OCI-LY1 (cell line): ENCODE measurements around the gene ALKBH4.
A peak's percentile ranks its signal among the peaks of the same experiment; 100 is the strongest.

ENCODE experiments used
- H2AFZ ChIP-seq: fragments of 200-600 bp; sonication (generic), shearing (Covaris generic); 2 replicates; pipeline ENCODE4 v1.6.0; 2014; ENCODE audit warnings: antibody characterized with exemption, mild to moderate bottlenecking, low read length
- H3F3A ChIP-seq: fragments of 200-600 bp; sonication (generic), shearing (Covaris generic); 2 replicates; pipeline ENCODE4 v1.6.0; 2014; ENCODE audit warnings: mild to moderate bottlenecking, antibody characterized with exemption, low read length, moderate library complexity; ENCODE audit not compliant: insufficient read depth
- H3K27ac ChIP-seq: fragments of 200-600 bp; sonication (generic); 2 replicates; pipeline ENCODE4 v1.5.1; 2014; ENCODE audit warnings: low read length, mixed run types, mild to moderate bottlenecking, low read depth; ENCODE audit not compliant: poor library complexity, severe bottlenecking
- H3K27me3 ChIP-seq: fragments of 200-600 bp; sonication (generic); 2 replicates; pipeline ENCODE4 v1.6.0; 2014; ENCODE audit warnings: antibody characterized with exemption, mild to moderate bottlenecking, low read length, moderate library complexity; ENCODE audit not compliant: insufficient read depth
- H3K36me3 ChIP-seq: fragments of 200-600 bp; sonication (generic); 2 replicates; pipeline ENCODE4 v1.6.1; 2014; ENCODE audit warnings: mild to moderate bottlenecking, antibody characterized with exemption, low read length, moderate library complexity, mixed read lengths; ENCODE audit not compliant: insufficient read depth
- H3K4me1 ChIP-seq: fragments of 200-600 bp; sonication (generic); 2 replicates; pipeline ENCODE4 v1.5.1; 2014; ENCODE audit warnings: mild to moderate bottlenecking, low read length, moderate library complexity; ENCODE audit not compliant: insufficient read depth, severe bottlenecking
- H3K4me2 ChIP-seq: fragments of 200-600 bp; sonication (generic), shearing (Covaris generic); 2 replicates; pipeline ENCODE4 v1.6.1; 2014; ENCODE audit warnings: low read length
- H3K4me3 ChIP-seq: fragments of 200-600 bp; sonication (generic); 2 replicates; pipeline ENCODE4 v1.5.1; 2014; ENCODE audit warnings: low read length, low read depth, mild to moderate bottlenecking, mixed read lengths; ENCODE audit not compliant: poor library complexity, severe bottlenecking
- H3K79me2 ChIP-seq: fragments of 200-600 bp; shearing (Covaris generic); 2 replicates; pipeline ENCODE4 v1.6.1; 2016; ENCODE audit warnings: mixed run types, low read length, mixed read lengths; ENCODE audit not compliant: insufficient read depth
- H3K9ac ChIP-seq: fragments of 200-600 bp; sonication (generic), shearing (Covaris generic); 2 replicates; pipeline ENCODE4 v1.6.1; 2014; ENCODE audit warnings: mild to moderate bottlenecking, low read length, mixed read lengths
- H3K9me2 ChIP-seq: fragments of 200-600 bp; sonication (generic), shearing (Covaris generic); 2 replicates; pipeline ENCODE4 v1.6.1; 2014; ENCODE audit warnings: low read depth, mild to moderate bottlenecking, low read length, mixed read lengths
- H3K9me3 ChIP-seq: fragments of 200-600 bp; shearing (Covaris generic); 2 replicates; pipeline ENCODE4 v1.6.1; 2014; ENCODE audit warnings: low read length, mixed read lengths
- H4K20me1 ChIP-seq: fragments of 200-600 bp; sonication (generic), shearing (Covaris generic); 2 replicates; pipeline ENCODE4 v1.6.0; 2016; ENCODE audit warnings: mild to moderate bottlenecking, low read length; ENCODE audit not compliant: insufficient read depth
- CTCF ChIP-seq: fragments of 200-600 bp; sonication (generic), shearing (Covaris generic); IDR thresholded peaks from 2 replicates; pipeline ENCODE4 v1.5.1; 2017; ENCODE audit warnings: mild to moderate bottlenecking, antibody characterized with exemption, low read length, moderate library complexity, mixed read lengths
- EZH2 ChIP-seq: fragments of 200-600 bp; sonication (generic), shearing (Covaris generic); IDR thresholded peaks from 2 replicates; pipeline ENCODE4 v1.8.0; 2017; ENCODE audit warnings: borderline replicate concordance, mixed run types, mild to moderate bottlenecking, antibody characterized with exemption, low read length, moderate library complexity, mixed read lengths

ALKBH4 gene

GRCh38 chr7:102445674-102446071 is 19.0 kb downstream of the ALKBH4 start:
- peak overlapping the region; percentile 31 for H3K4me3 ChIP-seq
- no peaks in the 10 kb centered on the region for H4K20me1 ChIP-seq
- H3F3A ChIP-seq, result peaks cover 21% of the 10 kb centered on the region
- H3K27me3 ChIP-seq, result no peaks in the 10 kb centered on the region
- H3K9me2 ChIP-seq, result no peaks in the 10 kb centered on the region
- H3K27ac ChIP-seq, result peak overlapping the region; percentile 97
- peak overlapping the region; percentile 49 for H3K4me2 ChIP-seq
- TF ChIP-seq CTCF, result no peak
- TF ChIP-seq EZH2, result no peak
- H3K4me1 ChIP-seq, result peaks cover 71% of the 10 kb centered on the region
- H3K36me3 ChIP-seq, result peaks cover 64% of the 10 kb centered on the region
- no peaks in the 10 kb centered on the region for H3K9me3 ChIP-seq
- no peaks in the 10 kb centered on the region for H3K79me2 ChIP-seq
- no peak overlapping the region for H2AFZ ChIP-seq
- peak overlapping the region; percentile 50 for H3K9ac ChIP-seq

GRCh38 chr7:102444961-102445673 is 19.5 kb downstream of the ALKBH4 start:
- Histone ChIP-seq H3K36me3 (peaks cover 70% of the 10 kb centered on the region), H3K79me2 (no peaks in the 10 kb centered on the region), H3K4me1 (peaks cover 71% of the 10 kb centered on the region), H3K4me3 (peak overlapping the region; percentile 31), H2AFZ (no peak overlapping the region), H3K4me2 (peak overlapping the region; percentile 49), H3K27ac (peak overlapping the region; percentile 97), H3F3A (peaks cover 25% of the 10 kb centered on the region), H3K9ac (peak overlapping the region; percentile 50), H3K9me3 (no peaks in the 10 kb centered on the region), H3K27me3 (no peaks in the 10 kb centered on the region), H4K20me1 (no peaks in the 10 kb centered on the region), H3K9me2 (no peaks in the 10 kb centered on the region)
- TF ChIP-seq EZH2 (no peak), CTCF (no peak)

- Histone ChIP-seq H3K4me1 (peaks cover 66% of the 10 kb centered on the region), H3K4me2 (peak overlapping the region; percentile 7; the same call in 1 of the 2 replicates), H3F3A (peaks cover 25% of the 10 kb centered on the region), H3K9me2 (no peaks in the 10 kb centered on the region), H3K9ac (peak overlapping the region; percentile 33), H4K20me1 (no peaks in the 10 kb centered on the region), H3K36me3 (peaks cover 77% of the 10 kb centered on the region), H3K9me3 (no peaks in the 10 kb centered on the region), H3K27me3 (no peaks in the 10 kb centered on the region), H3K4me3 (no peak overlapping the region), H2AFZ (no peak overlapping the region), H3K27ac (peak overlapping the region; percentile 97), H3K79me2 (peaks cover 15% of the 10 kb centered on the region)
- no peak for TF ChIP-seq CTCF
- TF ChIP-seq EZH2, result no peak
Observed at GRCh38 chr7:102439963-102440795, 24.5 kb downstream of the ALKBH4 start.
